ENCODE measurements around the gene MPZL2. TPM values are rescaled to one million over a fixed set of nuclear protein-coding genes. Genes with fewer than 3 reads are reported as not detected.

Gene MPZL2
- total and polyA plus RNA-seq, 9 of the 15 experiments (the other 6 are each of a cell fraction or from before 2014, with no cell fraction given), result 0.09 to 0.28 (median 0.18) TPM; not detected in 2

DNA sequence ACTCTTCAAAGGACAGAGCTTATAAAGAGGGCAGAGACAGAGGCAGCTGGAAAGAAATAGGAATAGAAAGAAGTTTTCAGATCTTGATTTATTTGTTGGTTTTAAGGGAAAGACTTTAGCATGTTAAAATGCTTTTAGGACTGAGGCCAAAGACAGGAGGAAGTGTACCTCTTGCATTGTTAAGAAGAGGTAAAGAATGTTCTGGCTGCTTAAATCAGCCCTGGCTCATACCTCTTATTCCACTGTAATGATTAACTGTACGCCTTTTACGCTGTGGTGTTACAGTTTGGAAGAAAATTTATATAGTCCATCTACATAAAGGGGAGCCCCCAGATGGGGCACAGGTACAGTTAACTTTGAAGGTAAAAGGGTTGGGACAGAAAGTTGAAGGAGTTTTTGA lies 10.1 kb upstream of the MPZL2 start (continued):
- TF ChIP-seq CAMTA2 (CRISPR knock-in tag; conservative IDR thresholded peaks at IDR 0.05) (no peak), EHMT2 (IDR thresholded peaks at IDR 0.05) (no peak)
- TF ChIP-seq, protein P1, sequence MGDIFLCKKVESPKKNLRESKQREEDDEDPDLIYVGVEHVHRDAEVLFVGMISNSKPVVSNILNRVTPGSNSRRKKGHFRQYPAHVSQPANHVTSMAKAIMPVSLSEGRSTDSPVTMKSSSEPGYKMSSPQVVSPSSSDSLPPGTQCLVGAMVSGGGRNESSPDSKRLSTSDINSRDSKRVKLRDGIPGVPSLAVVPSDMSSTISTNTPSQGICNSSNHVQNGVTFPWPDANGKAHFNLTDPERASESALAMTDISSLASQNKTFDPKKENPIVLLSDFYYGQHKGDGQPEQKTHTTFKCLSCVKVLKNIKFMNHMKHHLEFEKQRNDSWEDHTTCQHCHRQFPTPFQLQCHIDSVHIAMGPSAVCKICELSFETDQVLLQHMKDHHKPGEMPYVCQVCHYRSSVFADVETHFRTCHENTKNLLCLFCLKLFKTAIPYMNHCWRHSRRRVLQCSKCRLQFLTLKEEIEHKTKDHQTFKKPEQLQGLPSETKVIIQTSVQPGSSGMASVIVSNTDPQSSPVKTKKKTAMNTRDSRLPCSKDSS (IDR thresholded peaks at IDR 0.05; ENCODE audit: low read depth, partially characterized antibody), result no peak
- TF ChIP-seq, protein P2, sequence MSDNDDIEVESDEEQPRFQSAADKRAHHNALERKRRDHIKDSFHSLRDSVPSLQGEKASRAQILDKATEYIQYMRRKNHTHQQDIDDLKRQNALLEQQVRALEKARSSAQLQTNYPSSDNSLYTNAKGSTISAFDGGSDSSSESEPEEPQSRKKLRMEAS (CRISPR knock-in tag; IDR thresholded peaks at IDR 0.05), result no peak

DNA sequence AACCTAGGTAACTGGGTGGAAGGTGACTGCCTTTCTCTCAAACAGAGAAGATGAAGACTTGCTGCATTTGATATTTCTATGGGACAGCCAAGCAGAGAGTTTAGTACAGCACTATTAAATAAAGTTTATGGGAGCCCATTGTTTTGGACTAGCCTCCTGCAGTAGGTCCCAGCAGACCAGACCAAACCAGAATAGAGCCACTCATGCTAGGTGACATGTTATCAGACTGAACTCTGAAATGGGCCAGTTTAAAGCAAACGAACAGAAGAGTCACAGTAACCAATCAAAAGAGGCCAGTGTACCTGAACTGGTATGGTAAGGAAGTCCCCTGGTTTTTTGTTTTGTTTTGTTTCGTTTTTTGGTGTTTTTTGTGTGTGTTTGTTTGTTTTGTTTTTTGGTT lies 7.9 kb upstream of the MPZL2 start:
- ATAC-seq (no peak), FAIRE-seq (no peak), DNase-seq (ENCODE audit: extremely low read depth in 1 of 4, low spot score in 3 of 4) (no peak)
- intact Hi-C loops (cut with micrococcal nuclease), result no loop called here
- no peaks in the 10 kb centered on the region for H3K4me1 ChIP-seq (replicated peaks in 1 of 2; ENCODE audit: control insufficient read depth in 2 of 2, insufficient read depth in 2 of 2, low read length in 2 of 2)
- no peak overlapping the region for H3K4me3 ChIP-seq
- H3K9me3 ChIP-seq (replicated peaks; ENCODE audit: control insufficient read depth, insufficient read depth, low read depth, low read length), result no peaks in the 10 kb centered on the region
- H3K79me2 ChIP-seq (ENCODE audit: control insufficient read depth, insufficient read depth, low read length), result no peaks in the 10 kb centered on the region
- no peaks in the 10 kb centered on the region for H3K9me1 ChIP-seq (ENCODE audit: control insufficient read depth, insufficient read depth, low read length)
- H3K27me3 ChIP-seq (ENCODE audit: control insufficient read depth in 2 of 2, insufficient read depth in 2 of 2, low read length in 2 of 2), result peaks cover 7 to 13% of the 10 kb centered on the region in 2 experiments; a peak in 3 of 5 replicates
- BruUV-seq (replicated peaks), result no TSS peak
- H4K20me1 ChIP-seq (replicated peaks; ENCODE audit: control insufficient read depth, insufficient read depth, low read length), result no peaks in the 10 kb centered on the region
- ChIA-PET POLR2A (interaction anchor here (0.5 kb wide), 1 partner anchor 44 kb away, joined by 3 read pairs; no protein-coding TSS in a partner anchor), CTCF (ENCODE audit: low intra/inter-chr PET ratio) (no interaction called here)
- H3K4me2 ChIP-seq (ENCODE audit: insufficient read depth, low read length), result no peak overlapping the region
- H2AFZ ChIP-seq (ENCODE audit: low read depth, low read length), result no peak overlapping the region
- no peak overlapping the region for H3K27ac ChIP-seq (ENCODE audit: extremely low read depth, low read depth, low read length)
- no peak overlapping the region for H3K9ac ChIP-seq (ENCODE audit: insufficient read depth in 1 of 2, low read depth in 2 of 2, low read length in 2 of 2)
- 3% methylated on average over 2 of the region's 2 CpGs for WGBS (ENCODE audit: insufficient coverage, low coverage, missing lambda C conversion rate)
- no peaks in the 10 kb centered on the region for H3K36me3 ChIP-seq (ENCODE audit: control insufficient read depth, insufficient read depth, low read length)
- in situ Hi-C loops (cut with MboI), result no loop called here
- no peak for TF ChIP-seq HCFC1 (IDR thresholded peaks at IDR 0.05; ENCODE audit: low read depth, low read length)
- TF ChIP-seq ATF1 (CRISPR knock-in tag; IDR thresholded peaks at IDR 0.05), result no peak
- TF ChIP-seq ATF1 (tag; IDR thresholded peaks at IDR 0.05), result no peak
- TF ChIP-seq, protein P3, sequence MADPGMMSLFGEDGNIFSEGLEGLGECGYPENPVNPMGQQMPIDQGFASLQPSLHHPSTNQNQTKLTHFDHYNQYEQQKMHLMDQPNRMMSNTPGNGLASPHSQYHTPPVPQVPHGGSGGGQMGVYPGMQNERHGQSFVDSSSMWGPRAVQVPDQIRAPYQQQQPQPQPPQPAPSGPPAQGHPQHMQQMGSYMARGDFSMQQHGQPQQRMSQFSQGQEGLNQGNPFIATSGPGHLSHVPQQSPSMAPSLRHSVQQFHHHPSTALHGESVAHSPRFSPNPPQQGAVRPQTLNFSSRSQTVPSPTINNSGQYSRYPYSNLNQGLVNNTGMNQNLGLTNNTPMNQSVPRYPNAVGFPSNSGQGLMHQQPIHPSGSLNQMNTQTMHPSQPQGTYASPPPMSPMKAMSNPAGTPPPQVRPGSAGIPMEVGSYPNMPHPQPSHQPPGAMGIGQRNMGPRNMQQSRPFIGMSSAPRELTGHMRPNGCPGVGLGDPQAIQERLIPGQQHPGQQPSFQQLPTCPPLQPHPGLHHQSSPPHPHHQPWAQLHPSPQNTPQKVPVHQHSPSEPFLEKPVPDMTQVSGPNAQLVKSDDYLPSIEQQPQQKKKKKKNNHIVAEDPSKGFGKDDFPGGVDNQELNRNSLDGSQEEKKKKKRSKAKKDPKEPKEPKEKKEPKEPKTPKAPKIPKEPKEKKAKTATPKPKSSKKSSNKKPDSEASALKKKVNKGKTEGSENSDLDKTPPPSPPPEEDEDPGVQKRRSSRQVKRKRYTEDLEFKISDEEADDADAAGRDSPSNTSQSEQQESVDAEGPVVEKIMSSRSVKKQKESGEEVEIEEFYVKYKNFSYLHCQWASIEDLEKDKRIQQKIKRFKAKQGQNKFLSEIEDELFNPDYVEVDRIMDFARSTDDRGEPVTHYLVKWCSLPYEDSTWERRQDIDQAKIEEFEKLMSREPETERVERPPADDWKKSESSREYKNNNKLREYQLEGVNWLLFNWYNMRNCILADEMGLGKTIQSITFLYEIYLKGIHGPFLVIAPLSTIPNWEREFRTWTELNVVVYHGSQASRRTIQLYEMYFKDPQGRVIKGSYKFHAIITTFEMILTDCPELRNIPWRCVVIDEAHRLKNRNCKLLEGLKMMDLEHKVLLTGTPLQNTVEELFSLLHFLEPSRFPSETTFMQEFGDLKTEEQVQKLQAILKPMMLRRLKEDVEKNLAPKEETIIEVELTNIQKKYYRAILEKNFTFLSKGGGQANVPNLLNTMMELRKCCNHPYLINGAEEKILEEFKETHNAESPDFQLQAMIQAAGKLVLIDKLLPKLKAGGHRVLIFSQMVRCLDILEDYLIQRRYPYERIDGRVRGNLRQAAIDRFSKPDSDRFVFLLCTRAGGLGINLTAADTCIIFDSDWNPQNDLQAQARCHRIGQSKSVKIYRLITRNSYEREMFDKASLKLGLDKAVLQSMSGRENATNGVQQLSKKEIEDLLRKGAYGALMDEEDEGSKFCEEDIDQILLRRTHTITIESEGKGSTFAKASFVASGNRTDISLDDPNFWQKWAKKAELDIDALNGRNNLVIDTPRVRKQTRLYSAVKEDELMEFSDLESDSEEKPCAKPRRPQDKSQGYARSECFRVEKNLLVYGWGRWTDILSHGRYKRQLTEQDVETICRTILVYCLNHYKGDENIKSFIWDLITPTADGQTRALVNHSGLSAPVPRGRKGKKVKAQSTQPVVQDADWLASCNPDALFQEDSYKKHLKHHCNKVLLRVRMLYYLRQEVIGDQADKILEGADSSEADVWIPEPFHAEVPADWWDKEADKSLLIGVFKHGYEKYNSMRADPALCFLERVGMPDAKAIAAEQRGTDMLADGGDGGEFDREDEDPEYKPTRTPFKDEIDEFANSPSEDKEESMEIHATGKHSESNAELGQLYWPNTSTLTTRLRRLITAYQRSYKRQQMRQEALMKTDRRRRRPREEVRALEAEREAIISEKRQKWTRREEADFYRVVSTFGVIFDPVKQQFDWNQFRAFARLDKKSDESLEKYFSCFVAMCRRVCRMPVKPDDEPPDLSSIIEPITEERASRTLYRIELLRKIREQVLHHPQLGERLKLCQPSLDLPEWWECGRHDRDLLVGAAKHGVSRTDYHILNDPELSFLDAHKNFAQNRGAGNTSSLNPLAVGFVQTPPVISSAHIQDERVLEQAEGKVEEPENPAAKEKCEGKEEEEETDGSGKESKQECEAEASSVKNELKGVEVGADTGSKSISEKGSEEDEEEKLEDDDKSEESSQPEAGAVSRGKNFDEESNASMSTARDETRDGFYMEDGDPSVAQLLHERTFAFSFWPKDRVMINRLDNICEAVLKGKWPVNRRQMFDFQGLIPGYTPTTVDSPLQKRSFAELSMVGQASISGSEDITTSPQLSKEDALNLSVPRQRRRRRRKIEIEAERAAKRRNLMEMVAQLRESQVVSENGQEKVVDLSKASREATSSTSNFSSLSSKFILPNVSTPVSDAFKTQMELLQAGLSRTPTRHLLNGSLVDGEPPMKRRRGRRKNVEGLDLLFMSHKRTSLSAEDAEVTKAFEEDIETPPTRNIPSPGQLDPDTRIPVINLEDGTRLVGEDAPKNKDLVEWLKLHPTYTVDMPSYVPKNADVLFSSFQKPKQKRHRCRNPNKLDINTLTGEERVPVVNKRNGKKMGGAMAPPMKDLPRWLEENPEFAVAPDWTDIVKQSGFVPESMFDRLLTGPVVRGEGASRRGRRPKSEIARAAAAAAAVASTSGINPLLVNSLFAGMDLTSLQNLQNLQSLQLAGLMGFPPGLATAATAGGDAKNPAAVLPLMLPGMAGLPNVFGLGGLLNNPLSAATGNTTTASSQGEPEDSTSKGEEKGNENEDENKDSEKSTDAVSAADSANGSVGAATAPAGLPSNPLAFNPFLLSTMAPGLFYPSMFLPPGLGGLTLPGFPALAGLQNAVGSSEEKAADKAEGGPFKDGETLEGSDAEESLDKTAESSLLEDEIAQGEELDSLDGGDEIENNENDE (IDR thresholded peaks at IDR 0.05; ENCODE audit: low read depth, low read length), result no peak

Measured in K562 (cell line).